Jurkat, Clone E6-1 (cell line): Measurements from ENCODE around the gene GNAI1.

Experiments
- DNase-seq: peaks from one replicate; pipeline ENCODE4 v3.0.0-alpha.2; 2011; ENCODE audit warnings: low read depth, low spot score
- H3K4me3 ChIP-seq: 2 replicates; pipeline ENCODE4 v1.5.1; 2011; ENCODE audit warnings: mild to moderate bottlenecking, low read length, control low read depth, moderate library complexity

Gene GNAI1

DNA sequence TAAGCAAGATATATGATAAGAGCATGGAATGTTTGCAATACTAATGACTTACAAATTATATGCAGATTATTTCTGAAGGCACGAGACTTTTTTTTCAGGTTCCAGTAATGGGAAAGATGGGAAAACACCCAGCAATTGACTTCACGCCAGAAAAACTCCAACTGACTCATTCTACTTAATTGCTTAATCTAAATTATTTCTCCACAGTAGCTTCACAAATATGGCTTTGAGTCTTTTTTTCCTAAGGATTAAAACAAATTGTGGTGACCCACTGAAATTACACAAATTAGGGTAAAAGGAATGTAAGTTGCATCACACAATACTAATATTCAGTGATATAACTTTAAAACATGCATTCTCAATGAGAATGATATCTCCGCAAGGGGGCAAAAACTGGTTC is 138.7 kb downstream of the GNAI1 start:
- no peak overlapping the region for H3K4me3 ChIP-seq
- DNase-seq, result no peak

DNA sequence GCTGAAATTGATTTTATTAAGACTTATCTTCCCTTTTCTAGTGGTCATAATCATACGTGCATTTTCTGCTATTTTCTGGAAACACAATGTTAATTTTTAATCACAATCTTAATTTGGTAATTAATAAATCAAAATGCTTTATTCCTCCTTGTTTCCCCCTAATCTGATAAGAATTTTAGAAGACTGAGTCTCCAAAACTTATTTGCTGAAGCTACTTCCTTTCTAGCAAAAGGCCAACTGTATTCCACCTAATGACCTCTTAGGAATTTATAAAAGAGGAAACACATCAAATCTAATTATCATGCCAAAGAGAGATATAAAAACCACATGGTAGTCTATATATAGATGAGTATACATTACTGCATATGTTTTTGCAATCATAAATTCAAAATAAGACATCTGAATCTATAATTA is 140.6 kb downstream of the GNAI1 start:
- DNase-seq, result no peak

More for the DNA sequence above, 140.6 kb downstream of the GNAI1 start:
- H3K4me3 ChIP-seq, result no peak overlapping the region
